ENCODE results near the gene OSBPL5. TPM values are rescaled to one million over a fixed set of nuclear protein-coding genes. Genes with fewer than 3 reads are reported as not detected.
A peak's percentile ranks its signal among the peaks of the same experiment; 100 is the strongest.

The OSBPL5 gene, protein sequence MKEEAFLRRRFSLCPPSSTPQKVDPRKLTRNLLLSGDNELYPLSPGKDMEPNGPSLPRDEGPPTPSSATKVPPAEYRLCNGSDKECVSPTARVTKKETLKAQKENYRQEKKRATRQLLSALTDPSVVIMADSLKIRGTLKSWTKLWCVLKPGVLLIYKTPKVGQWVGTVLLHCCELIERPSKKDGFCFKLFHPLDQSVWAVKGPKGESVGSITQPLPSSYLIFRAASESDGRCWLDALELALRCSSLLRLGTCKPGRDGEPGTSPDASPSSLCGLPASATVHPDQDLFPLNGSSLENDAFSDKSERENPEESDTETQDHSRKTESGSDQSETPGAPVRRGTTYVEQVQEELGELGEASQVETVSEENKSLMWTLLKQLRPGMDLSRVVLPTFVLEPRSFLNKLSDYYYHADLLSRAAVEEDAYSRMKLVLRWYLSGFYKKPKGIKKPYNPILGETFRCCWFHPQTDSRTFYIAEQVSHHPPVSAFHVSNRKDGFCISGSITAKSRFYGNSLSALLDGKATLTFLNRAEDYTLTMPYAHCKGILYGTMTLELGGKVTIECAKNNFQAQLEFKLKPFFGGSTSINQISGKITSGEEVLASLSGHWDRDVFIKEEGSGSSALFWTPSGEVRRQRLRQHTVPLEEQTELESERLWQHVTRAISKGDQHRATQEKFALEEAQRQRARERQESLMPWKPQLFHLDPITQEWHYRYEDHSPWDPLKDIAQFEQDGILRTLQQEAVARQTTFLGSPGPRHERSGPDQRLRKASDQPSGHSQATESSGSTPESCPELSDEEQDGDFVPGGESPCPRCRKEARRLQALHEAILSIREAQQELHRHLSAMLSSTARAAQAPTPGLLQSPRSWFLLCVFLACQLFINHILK
- 100 to 1,000 TPM in 2 of 4 donors, 10 to 100 TPM in 2; 37.3 to 211 (median 105) TPM for total RNA-seq

DNA sequence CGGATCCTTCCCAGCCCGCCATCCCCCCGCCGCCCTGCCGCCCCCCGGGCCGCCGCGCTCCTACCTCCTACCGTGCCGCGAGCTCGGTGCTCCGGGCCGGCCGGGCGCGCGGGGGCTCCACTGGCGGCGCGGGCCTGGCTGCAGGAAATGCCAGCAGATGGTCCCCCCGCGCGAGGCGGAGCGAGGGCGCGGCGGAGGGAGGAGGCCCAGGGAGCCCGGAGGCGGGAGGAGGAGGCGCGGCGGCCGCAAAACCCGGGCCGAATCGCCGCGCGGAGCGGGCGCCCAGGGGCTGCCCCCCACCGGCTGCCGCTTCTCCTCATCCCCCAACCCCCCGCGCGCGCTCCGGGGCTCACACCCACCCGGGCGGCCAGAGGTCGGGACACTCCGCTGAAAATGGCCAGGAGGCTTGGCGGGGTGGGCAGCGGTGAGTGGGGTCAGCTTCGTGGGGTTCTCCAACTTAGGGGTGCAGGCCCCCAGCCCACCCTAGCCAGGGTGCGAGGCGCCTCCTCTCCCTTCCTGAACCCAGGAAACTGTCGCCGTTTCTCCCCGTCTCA, at the start of gene OSBPL5:
Gene OSBPL5 (minus strand): TSS at position 159 of the 554 bp plus-strand sequence. CDS start 36,162 bp downstream, outside the sequence.
- Histone ChIP-seq H3K27ac (peak within 1 kb of the TSS; percentile 82 to 87 (median 85)), H3K4me1 (peaks cover 31 to 69% (median 50%) of the 10 kb centered on the region in 4 donors), H3K9me3 (no peaks in the 10 kb centered on the region), H3K4me3 (peak within 1 kb of the TSS; percentile 56 to 95 (median 76)), H3K27me3 (peaks cover 12% of the 10 kb centered on the region), H3K36me3 (no peaks in the 10 kb centered on the region)
- TF ChIP-seq POLR2AphosphoS5 (IDR thresholded peaks at IDR 0.05) (peak; percentile 57 to 69 (median 63)), EP300 (IDR thresholded peaks at IDR 0.05; ENCODE audit: low read depth) (no peak)
- DNase-seq, result peak; percentile 82
- in situ Hi-C loops (cut with MboI; ENCODE audit: low pct_ligation_motif_present in 1 of 4, low pct_unique_long_range_greater_than_20kb in 1 of 4, low sequenced_read_pairs in 3 of 4), result no loop called here
- intact Hi-C loops (cut with DNase I; ENCODE audit: low total_unique reads), result no loop called here
- WGBS, 2 donors (ENCODE audit: low coverage in 1 of 2), result 5% methylated on average over 10 of the region's 63 CpGs; no CpG with 5 or more reads in 1 of the 2 donors

DNA sequence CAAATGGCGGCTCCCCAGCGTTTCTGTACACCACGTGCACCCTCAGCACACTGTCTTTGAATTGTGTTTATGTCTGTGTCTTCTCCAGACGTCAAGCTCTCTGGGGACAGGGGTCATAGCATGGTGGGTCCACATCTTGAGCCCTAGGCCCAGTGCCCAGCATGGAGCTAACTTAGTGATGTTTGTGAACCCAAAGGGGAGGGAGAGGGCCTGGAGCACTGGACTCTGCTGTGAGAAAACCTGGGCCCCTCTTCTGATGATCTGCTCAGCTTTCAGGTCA, 49.2 kb upstream of the OSBPL5 start:
- Histone ChIP-seq H3K36me3 (no peaks in the 10 kb centered on the region), H3K27ac (no peak overlapping the region), H3K4me1 (peaks cover 0 to 7% (median 0%) of the 10 kb centered on the region in 4 donors), H3K4me3 (no peak overlapping the region), H3K9me3 (no peaks in the 10 kb centered on the region), H3K27me3 (peaks cover 47% of the 10 kb centered on the region)
- TF ChIP-seq, protein P1, sequence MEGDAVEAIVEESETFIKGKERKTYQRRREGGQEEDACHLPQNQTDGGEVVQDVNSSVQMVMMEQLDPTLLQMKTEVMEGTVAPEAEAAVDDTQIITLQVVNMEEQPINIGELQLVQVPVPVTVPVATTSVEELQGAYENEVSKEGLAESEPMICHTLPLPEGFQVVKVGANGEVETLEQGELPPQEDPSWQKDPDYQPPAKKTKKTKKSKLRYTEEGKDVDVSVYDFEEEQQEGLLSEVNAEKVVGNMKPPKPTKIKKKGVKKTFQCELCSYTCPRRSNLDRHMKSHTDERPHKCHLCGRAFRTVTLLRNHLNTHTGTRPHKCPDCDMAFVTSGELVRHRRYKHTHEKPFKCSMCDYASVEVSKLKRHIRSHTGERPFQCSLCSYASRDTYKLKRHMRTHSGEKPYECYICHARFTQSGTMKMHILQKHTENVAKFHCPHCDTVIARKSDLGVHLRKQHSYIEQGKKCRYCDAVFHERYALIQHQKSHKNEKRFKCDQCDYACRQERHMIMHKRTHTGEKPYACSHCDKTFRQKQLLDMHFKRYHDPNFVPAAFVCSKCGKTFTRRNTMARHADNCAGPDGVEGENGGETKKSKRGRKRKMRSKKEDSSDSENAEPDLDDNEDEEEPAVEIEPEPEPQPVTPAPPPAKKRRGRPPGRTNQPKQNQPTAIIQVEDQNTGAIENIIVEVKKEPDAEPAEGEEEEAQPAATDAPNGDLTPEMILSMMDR (IDR thresholded peaks at IDR 0.05), result no peak
- TF ChIP-seq EP300 (IDR thresholded peaks at IDR 0.05; ENCODE audit: low read depth) (no peak), POLR2AphosphoS5 (IDR thresholded peaks at IDR 0.05) (no peak), POLR2A (IDR thresholded peaks at IDR 0.05) (no peak)
- WGBS, 2 donors (ENCODE audit: low coverage in 1 of 2), result 72% methylated on average over 4 of the region's 4 CpGs; no CpG with 5 or more reads in 1 of the 2 donors
- intact Hi-C loops (cut with DNase I; ENCODE audit: low total_unique reads), result loop anchor here (10.0 kb wide), 1 partner anchor 180 kb away; no protein-coding TSS in a partner anchor
- in situ Hi-C loops (cut with MboI; ENCODE audit: low pct_ligation_motif_present in 1 of 4, low pct_unique_long_range_greater_than_20kb in 1 of 4, low sequenced_read_pairs in 3 of 4), result loop anchor here (10.0 to 25.0 kb wide), 4 partner anchors 102 to 180 kb away; no protein-coding TSS in a partner anchor
- no peak for DNase-seq

DNA sequence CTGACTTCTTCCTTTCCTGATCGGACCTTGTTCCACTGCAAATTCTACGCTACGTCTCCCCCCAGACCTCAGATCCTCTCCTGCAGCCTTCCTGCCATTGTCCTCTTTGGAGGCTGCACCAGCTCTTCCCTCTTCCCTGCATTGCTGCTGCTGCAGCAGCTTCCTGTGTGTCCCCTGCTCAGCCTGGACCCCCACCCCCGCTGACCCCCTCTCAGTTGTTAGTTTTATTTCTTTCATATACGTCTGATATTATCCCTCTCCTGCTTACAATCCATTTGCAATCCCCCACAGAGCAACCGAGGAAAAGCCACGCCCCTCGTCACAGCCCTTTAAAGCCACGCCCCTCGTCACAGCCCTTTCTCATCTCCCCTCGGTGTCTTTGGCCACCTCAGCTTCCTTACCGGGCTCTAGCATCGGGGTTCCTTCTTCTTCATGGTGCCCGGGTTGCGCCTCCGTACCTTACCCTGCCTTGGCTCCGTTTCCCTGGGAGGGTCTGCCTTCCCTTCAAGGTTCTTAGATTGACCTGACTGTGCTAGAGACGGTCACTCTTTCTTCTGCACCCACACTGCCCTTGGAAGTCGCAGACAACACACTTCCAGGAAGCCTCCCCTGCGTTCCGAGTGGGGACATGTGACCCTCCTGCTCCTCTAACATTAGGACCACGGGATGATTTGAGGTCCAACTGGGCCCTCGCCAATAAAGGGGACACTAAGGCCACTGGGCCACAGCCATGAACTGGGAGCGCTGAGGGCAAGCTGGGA, 48.7 kb upstream of the OSBPL5 start:
- Histone ChIP-seq H3K36me3 (no peaks in the 10 kb centered on the region), H3K4me3 (no peak overlapping the region), H3K9me3 (no peaks in the 10 kb centered on the region), H3K27ac (no peak overlapping the region), H3K27me3 (peaks cover 42% of the 10 kb centered on the region), H3K4me1 (peaks cover 0 to 7% (median 0%) of the 10 kb centered on the region in 4 donors)
- in situ Hi-C loops (cut with MboI; ENCODE audit: low pct_ligation_motif_present in 1 of 4, low pct_unique_long_range_greater_than_20kb in 1 of 4, low sequenced_read_pairs in 3 of 4) (loop anchor here (10.0 to 25.0 kb wide), 4 partner anchors 102 to 179 kb away; no protein-coding TSS in a partner anchor), intact Hi-C loops (cut with DNase I; ENCODE audit: low total_unique reads) (loop anchor here (10.0 kb wide), 1 partner anchor 179 kb away; no protein-coding TSS in a partner anchor)
- no peak for TF ChIP-seq EP300 (IDR thresholded peaks at IDR 0.05; ENCODE audit: low read depth)
- TF ChIP-seq POLR2AphosphoS5 (IDR thresholded peaks at IDR 0.05), result no peak
- TF ChIP-seq, protein P1 (IDR thresholded peaks at IDR 0.05), result no peak
- no peak for TF ChIP-seq POLR2A (IDR thresholded peaks at IDR 0.05)
- no peak for DNase-seq
- 63 to 72% methylated on average over 5 to 24 of the region's 24 CpGs for WGBS, 2 donors (ENCODE audit: low coverage in 1 of 2)

DNA sequence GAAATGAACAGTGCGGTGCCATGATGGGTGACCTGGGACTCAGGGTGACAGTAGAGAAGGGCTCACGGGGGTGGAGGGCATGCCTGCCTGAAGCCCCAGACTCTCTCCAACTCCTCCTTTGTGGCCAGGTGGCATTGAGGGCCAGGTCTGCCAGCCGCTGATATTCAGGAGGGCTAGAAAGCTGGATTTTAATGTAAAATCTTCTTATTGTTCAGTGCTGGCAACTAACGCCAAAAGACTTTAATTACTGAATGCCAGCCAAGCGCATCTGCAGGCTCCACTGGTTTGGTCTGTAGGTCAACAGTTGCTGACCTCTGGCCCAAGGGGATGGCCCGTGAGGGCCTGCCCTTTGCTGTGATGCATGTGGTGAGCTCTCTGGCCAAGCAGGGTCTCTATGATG, 43.2 kb upstream of the OSBPL5 start:
- no peak overlapping the region for H3K4me3 ChIP-seq
- peaks cover 18% of the 10 kb centered on the region for H3K27me3 ChIP-seq
- intact Hi-C loops (cut with DNase I; ENCODE audit: low total_unique reads), result no loop called here
- H3K36me3 ChIP-seq, result no peaks in the 10 kb centered on the region
- no peak overlapping the region for H3K27ac ChIP-seq
- DNase-seq, result no peak
- 76 to 93% methylated on average over 3 to 6 of the region's 6 CpGs for WGBS, 2 donors (ENCODE audit: low coverage in 1 of 2)
- no peaks in the 10 kb centered on the region for H3K9me3 ChIP-seq
- peaks cover 0 to 11% (median 5%) of the 10 kb centered on the region in 4 donors for H3K4me1 ChIP-seq
- TF ChIP-seq EP300 (IDR thresholded peaks at IDR 0.05; ENCODE audit: low read depth) (no peak), POLR2AphosphoS5 (IDR thresholded peaks at IDR 0.05) (no peak), POLR2A (IDR thresholded peaks at IDR 0.05) (no peak)
- TF ChIP-seq, protein P1 (IDR thresholded peaks at IDR 0.05), result no peak
- in situ Hi-C loops (cut with MboI; ENCODE audit: low pct_ligation_motif_present in 1 of 4, low pct_unique_long_range_greater_than_20kb in 1 of 4, low sequenced_read_pairs in 3 of 4), result loop anchor here in 2 of 4 donors (25.0 kb wide), 2 partner anchors 96 to 171 kb away; no protein-coding TSS in a partner anchor
